Measurements from ENCODE around the gene GLI3.

DNA sequence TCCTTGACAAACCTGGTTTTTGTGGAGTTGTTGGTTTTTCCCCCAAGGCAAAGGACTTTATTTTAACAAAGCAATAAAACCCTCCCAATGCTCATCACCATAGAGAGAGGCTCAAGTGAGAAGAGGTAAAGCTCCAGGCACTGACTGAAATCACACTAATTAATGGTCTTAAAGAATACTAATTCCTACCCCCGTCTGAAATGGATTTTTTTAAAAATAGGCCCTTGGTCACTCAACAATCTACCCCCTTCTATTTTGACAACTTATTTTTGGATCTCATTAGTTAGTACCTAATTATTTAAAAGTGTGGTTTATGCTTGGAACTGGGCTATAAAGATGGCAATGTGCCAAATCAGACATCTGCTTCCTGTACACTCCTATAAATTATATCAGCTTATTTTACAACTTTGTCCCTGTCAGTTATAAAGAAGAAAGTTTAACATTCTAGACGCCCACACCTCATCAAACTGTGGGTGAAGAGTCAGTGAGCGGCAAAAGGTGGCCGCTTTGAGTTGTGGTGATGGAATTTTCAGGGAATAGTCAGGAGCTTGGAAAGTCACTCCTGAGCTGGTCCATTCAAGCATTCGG lies 10.6 kb downstream of the GLI3 start:
- TF ChIP-seq CTCF (IDR thresholded peaks at IDR 0.05) (no peak), POLR2A (IDR thresholded peaks at IDR 0.05) (no peak)
